ENCODE data around the gene FASN. TPM values are rescaled to one million over a fixed set of nuclear protein-coding genes. Genes with fewer than 3 reads are reported as not detected.

Gene FASN
- total and polyA plus RNA-seq, 8 donors = 18.0 to 550 (median 40.0) TPM

- TF ChIP-seq, protein P1, sequence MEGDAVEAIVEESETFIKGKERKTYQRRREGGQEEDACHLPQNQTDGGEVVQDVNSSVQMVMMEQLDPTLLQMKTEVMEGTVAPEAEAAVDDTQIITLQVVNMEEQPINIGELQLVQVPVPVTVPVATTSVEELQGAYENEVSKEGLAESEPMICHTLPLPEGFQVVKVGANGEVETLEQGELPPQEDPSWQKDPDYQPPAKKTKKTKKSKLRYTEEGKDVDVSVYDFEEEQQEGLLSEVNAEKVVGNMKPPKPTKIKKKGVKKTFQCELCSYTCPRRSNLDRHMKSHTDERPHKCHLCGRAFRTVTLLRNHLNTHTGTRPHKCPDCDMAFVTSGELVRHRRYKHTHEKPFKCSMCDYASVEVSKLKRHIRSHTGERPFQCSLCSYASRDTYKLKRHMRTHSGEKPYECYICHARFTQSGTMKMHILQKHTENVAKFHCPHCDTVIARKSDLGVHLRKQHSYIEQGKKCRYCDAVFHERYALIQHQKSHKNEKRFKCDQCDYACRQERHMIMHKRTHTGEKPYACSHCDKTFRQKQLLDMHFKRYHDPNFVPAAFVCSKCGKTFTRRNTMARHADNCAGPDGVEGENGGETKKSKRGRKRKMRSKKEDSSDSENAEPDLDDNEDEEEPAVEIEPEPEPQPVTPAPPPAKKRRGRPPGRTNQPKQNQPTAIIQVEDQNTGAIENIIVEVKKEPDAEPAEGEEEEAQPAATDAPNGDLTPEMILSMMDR (IDR thresholded peaks at IDR 0.05) = no peak
- intact Hi-C loops (cut with DNase I) = no loop called here
Measured at GRCh38 chr17:82029391-82029790, 68.6 kb downstream of the FASN start.

GRCh38 chr17:82028966-82029365, 69.1 kb downstream of the FASN start:
- Histone ChIP-seq H3K27me3 (peaks cover 0 to 12% of the 10 kb centered on the region in 2 donors), H3K4me1 (peaks cover 9 to 36% of the 10 kb centered on the region in 2 donors), H3K27ac (no peak overlapping the region), H3K4me3 (no peak overlapping the region), H3K9me3 (no peaks in the 10 kb centered on the region), H3K36me3 (peaks cover 0 to 13% of the 10 kb centered on the region in 2 donors)
- ATAC-seq = no peak
- no peak for DNase-seq
- intact Hi-C loops (cut with DNase I) = no loop called here
- TF ChIP-seq, protein P1 (IDR thresholded peaks at IDR 0.05) = no peak

More at GRCh38 chr17:82029391-82029790, 68.6 kb downstream of the FASN start:
- no peak for ATAC-seq
- Histone ChIP-seq H3K9me3 (no peaks in the 10 kb centered on the region), H3K4me3 (no peak overlapping the region), H3K27ac (no peak overlapping the region), H3K4me1 (peaks cover 5 to 32% of the 10 kb centered on the region in 2 donors), H3K36me3 (peaks cover 0 to 13% of the 10 kb centered on the region in 2 donors), H3K27me3 (peaks cover 0 to 12% of the 10 kb centered on the region in 2 donors)
- DNase-seq = no peak

Other genes with a start within 250 kb of the FASN start
- 100 to 1,000 TPM; 851 to 935 TPM for gene P4HB, start 237.7 kb downstream of the FASN start, total RNA-seq
- gene P4HB, start 237.7 kb downstream of the FASN start, polyA plus RNA-seq (ENCODE audit: insufficient read length in 6 of 6) = 100 to 1,000 TPM; 485 to 650 (median 511) TPM
- gene ARHGDIA, start 226.9 kb downstream of the FASN start, total RNA-seq = 100 to 1,000 TPM; 339 to 481 TPM
- 100 to 1,000 TPM; 139 to 266 (median 174) TPM for gene ARHGDIA, start 226.9 kb downstream of the FASN start, polyA plus RNA-seq (ENCODE audit: insufficient read length in 6 of 6)
- 10 to 100 TPM; 42.7 to 69.7 TPM for gene ALYREF, start 206.7 kb downstream of the FASN start, total RNA-seq
- 10 to 100 TPM; 60.4 to 85.9 (median 68.0) TPM for gene ALYREF, start 206.7 kb downstream of the FASN start, polyA plus RNA-seq (ENCODE audit: insufficient read length in 6 of 6)
- 100 to 1,000 TPM; 121 to 124 TPM for gene ANAPC11, start 206.5 kb downstream of the FASN start, total RNA-seq
- 100 to 1,000 TPM in 1 of 6 donors, 10 to 100 TPM in 5; 64.2 to 100 (median 82.8) TPM for gene ANAPC11, start 206.5 kb downstream of the FASN start, polyA plus RNA-seq (ENCODE audit: insufficient read length in 6 of 6)
- gene NPB, start 196.0 kb downstream of the FASN start, total RNA-seq = under 1 TPM; 0.26 to 0.60 TPM
- gene NPB, start 196.0 kb downstream of the FASN start, polyA plus RNA-seq (ENCODE audit: insufficient read length in 6 of 6) = 1 to 10 TPM in 5 of 6 donors, under 1 TPM in 1; 0.90 to 2.1 (median 1.4) TPM
- gene PCYT2, start 186.8 kb downstream of the FASN start, total RNA-seq = 10 to 100 TPM; 38.0 to 57.7 TPM
- gene PCYT2, start 186.8 kb downstream of the FASN start, polyA plus RNA-seq (ENCODE audit: insufficient read length in 6 of 6) = 10 to 100 TPM; 12.7 to 24.1 (median 17.3) TPM
- gene SIRT7, start 180.1 kb downstream of the FASN start, total RNA-seq = 10 to 100 TPM; 23.9 to 37.9 TPM
- gene SIRT7, start 180.1 kb downstream of the FASN start, polyA plus RNA-seq (ENCODE audit: insufficient read length in 6 of 6) = 10 to 100 TPM; 11.6 to 17.3 (median 12.6) TPM
- gene MAFG, start 170.5 kb downstream of the FASN start, total RNA-seq = 10 to 100 TPM; 25.3 to 39.8 TPM
- gene MAFG, start 170.5 kb downstream of the FASN start, polyA plus RNA-seq (ENCODE audit: insufficient read length in 6 of 6) = 10 to 100 TPM in 4 of 6 donors, 1 to 10 TPM in 2; 8.1 to 14.6 (median 10.7) TPM
- 10 to 100 TPM; 74.0 to 83.0 TPM for gene PYCR1, start 160.9 kb downstream of the FASN start, total RNA-seq
- gene PYCR1, start 160.9 kb downstream of the FASN start, polyA plus RNA-seq (ENCODE audit: insufficient read length in 6 of 6) = 10 to 100 TPM; 34.9 to 71.6 (median 38.0) TPM
- gene MYADML2, start 151.0 kb downstream of the FASN start, total RNA-seq = not detected
- under 1 TPM in 5 of 6 donors, not detected in 1; 0.08 to 0.20 (median 0.09) TPM for gene MYADML2, start 151.0 kb downstream of the FASN start, polyA plus RNA-seq (ENCODE audit: insufficient read length in 6 of 6)
- 1 to 10 TPM in 1 of 2 donors, under 1 TPM in 1; 0.79 to 1.0 TPM for gene NOTUM, start 137.0 kb downstream of the FASN start, total RNA-seq
- gene NOTUM, start 137.0 kb downstream of the FASN start, polyA plus RNA-seq (ENCODE audit: insufficient read length in 6 of 6) = 10 to 100 TPM; 40.3 to 71.4 (median 67.0) TPM
- 10 to 100 TPM; 35.1 to 40.2 TPM for gene ASPSCR1, start 120.6 kb downstream of the FASN start, total RNA-seq
- 10 to 100 TPM; 36.0 to 64.3 (median 48.6) TPM for gene ASPSCR1, start 120.6 kb downstream of the FASN start, polyA plus RNA-seq (ENCODE audit: insufficient read length in 6 of 6)
- 10 to 100 TPM; 42.9 to 77.7 TPM for gene CENPX, start 75.4 kb downstream of the FASN start, total RNA-seq
- 10 to 100 TPM; 44.1 to 61.8 (median 49.8) TPM for gene CENPX, start 75.4 kb downstream of the FASN start, polyA plus RNA-seq (ENCODE audit: insufficient read length in 6 of 6)
- 10 to 100 TPM; 16.9 to 20.7 TPM for gene LRRC45, start 74.9 kb downstream of the FASN start, total RNA-seq
- 10 to 100 TPM; 12.0 to 23.2 (median 17.6) TPM for gene LRRC45, start 74.9 kb downstream of the FASN start, polyA plus RNA-seq (ENCODE audit: insufficient read length in 6 of 6)
- 10 to 100 TPM in 1 of 2 donors, 1 to 10 TPM in 1; 4.2 to 11.5 TPM for gene RAC3, start 66.6 kb downstream of the FASN start, total RNA-seq
- gene RAC3, start 66.6 kb downstream of the FASN start, polyA plus RNA-seq (ENCODE audit: insufficient read length in 6 of 6) = 10 to 100 TPM; 11.1 to 23.4 (median 15.4) TPM
- 100 to 1,000 TPM; 113 to 152 TPM for gene DCXR, start 60.5 kb downstream of the FASN start, total RNA-seq
- gene DCXR, start 60.5 kb downstream of the FASN start, polyA plus RNA-seq (ENCODE audit: insufficient read length in 6 of 6) = 10 to 100 TPM; 56.0 to 81.5 (median 69.3) TPM
- gene RFNG, start 46.4 kb downstream of the FASN start, total RNA-seq = 10 to 100 TPM; 29.3 to 44.9 TPM
- 10 to 100 TPM; 35.2 to 52.7 (median 46.7) TPM for gene RFNG, start 46.4 kb downstream of the FASN start, polyA plus RNA-seq (ENCODE audit: insufficient read length in 6 of 6)
- gene GPS1, start 46.3 kb downstream of the FASN start, total RNA-seq = 100 to 1,000 TPM in 1 of 2 donors, 10 to 100 TPM in 1; 75.3 to 101 TPM
- gene GPS1, start 46.3 kb downstream of the FASN start, polyA plus RNA-seq (ENCODE audit: insufficient read length in 6 of 6) = 10 to 100 TPM; 69.2 to 90.8 (median 78.8) TPM
- 100 to 1,000 TPM; 102 to 103 TPM for gene DUS1L, start 32.4 kb downstream of the FASN start, total RNA-seq
- gene DUS1L, start 32.4 kb downstream of the FASN start, polyA plus RNA-seq (ENCODE audit: insufficient read length in 6 of 6) = 10 to 100 TPM; 55.7 to 95.8 (median 69.4) TPM
- gene CCDC57, start 114.6 kb upstream of the FASN start, total RNA-seq = 10 to 100 TPM; 41.7 to 54.5 TPM
- gene CCDC57, start 114.6 kb upstream of the FASN start, polyA plus RNA-seq (ENCODE audit: insufficient read length in 6 of 6) = 10 to 100 TPM; 50.4 to 73.4 (median 65.9) TPM
- gene SLC16A3, start 130.8 kb upstream of the FASN start, total RNA-seq = 100 to 1,000 TPM in 1 of 2 donors, 10 to 100 TPM in 1; 71.2 to 149 TPM
- gene SLC16A3, start 130.8 kb upstream of the FASN start, polyA plus RNA-seq (ENCODE audit: insufficient read length in 6 of 6) = 10 to 100 TPM; 13.0 to 21.2 (median 17.8) TPM
- gene CSNK1D, start 175.5 kb upstream of the FASN start, total RNA-seq = 100 to 1,000 TPM; 122 to 160 TPM
- gene CSNK1D, start 175.5 kb upstream of the FASN start, polyA plus RNA-seq (ENCODE audit: insufficient read length in 6 of 6) = 100 to 1,000 TPM; 101 to 145 (median 119) TPM
- 1 to 10 TPM; 3.7 to 6.6 TPM for gene CD7, start 219.4 kb upstream of the FASN start, total RNA-seq
- 1 to 10 TPM; 1.1 to 1.9 (median 1.4) TPM for gene CD7, start 219.4 kb upstream of the FASN start, polyA plus RNA-seq (ENCODE audit: insufficient read length in 6 of 6)
- 10 to 100 TPM; 10.5 to 36.8 TPM for gene SECTM1, start 235.5 kb upstream of the FASN start, total RNA-seq
- 1 to 10 TPM; 1.9 to 3.0 (median 2.4) TPM for gene SECTM1, start 235.5 kb upstream of the FASN start, polyA plus RNA-seq (ENCODE audit: insufficient read length in 6 of 6)

All from left lung (tissue), 10 donors.